A204.1 (cell line): ENCODE results near the gene TRIM16.
"Not testable (repeated sequence)": the region's sequence is repeated elsewhere in the genome, so short reads cannot be mapped to it uniquely, and the experiment has no call there.

Experiments
- FAIRE-seq: peaks from 2 replicates; lab custom pipeline; 2012; peaks lifted over from hg19 to GRCh38; lab: Jason Lieb, UNC

The TRIM16 gene

DNA sequence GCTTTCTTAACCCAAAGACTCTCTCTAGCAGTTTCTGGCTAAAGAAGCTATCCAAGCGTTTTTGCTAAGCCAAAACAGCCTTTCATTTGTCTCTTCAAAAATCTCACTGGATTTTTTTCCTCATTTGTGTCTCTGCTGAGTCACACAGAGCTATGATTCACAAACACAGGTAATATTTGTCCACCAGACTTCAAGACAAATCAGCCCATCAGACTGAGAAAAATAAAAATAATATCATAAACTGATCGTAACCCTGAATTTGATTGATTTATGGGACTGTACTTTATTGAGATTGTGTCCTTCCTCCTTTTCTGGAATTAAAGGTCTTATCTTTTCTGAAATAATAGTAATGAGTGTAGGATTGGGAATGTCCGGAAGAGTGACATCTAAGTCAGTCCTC lies 25.8 kb downstream of the TRIM16 start:
- no peak for FAIRE-seq

- FAIRE-seq = no peak
Measured at GRCh38 chr17:15657868-15658267, 26.2 kb downstream of the TRIM16 start.

GRCh38 chr17:15654886-15655561 lies 29.1 kb downstream of the TRIM16 start:
- no peak for FAIRE-seq

GRCh38 chr17:15654401-15654800 lies 29.7 kb downstream of the TRIM16 start:
- FAIRE-seq = not testable (repeated sequence)

GRCh38 chr17:15652960-15653359 lies 31.2 kb downstream of the TRIM16 start:
- no peak for FAIRE-seq

GRCh38 chr17:15651583-15652110 lies 32.5 kb downstream of the TRIM16 start:
- no peak for FAIRE-seq

DNA sequence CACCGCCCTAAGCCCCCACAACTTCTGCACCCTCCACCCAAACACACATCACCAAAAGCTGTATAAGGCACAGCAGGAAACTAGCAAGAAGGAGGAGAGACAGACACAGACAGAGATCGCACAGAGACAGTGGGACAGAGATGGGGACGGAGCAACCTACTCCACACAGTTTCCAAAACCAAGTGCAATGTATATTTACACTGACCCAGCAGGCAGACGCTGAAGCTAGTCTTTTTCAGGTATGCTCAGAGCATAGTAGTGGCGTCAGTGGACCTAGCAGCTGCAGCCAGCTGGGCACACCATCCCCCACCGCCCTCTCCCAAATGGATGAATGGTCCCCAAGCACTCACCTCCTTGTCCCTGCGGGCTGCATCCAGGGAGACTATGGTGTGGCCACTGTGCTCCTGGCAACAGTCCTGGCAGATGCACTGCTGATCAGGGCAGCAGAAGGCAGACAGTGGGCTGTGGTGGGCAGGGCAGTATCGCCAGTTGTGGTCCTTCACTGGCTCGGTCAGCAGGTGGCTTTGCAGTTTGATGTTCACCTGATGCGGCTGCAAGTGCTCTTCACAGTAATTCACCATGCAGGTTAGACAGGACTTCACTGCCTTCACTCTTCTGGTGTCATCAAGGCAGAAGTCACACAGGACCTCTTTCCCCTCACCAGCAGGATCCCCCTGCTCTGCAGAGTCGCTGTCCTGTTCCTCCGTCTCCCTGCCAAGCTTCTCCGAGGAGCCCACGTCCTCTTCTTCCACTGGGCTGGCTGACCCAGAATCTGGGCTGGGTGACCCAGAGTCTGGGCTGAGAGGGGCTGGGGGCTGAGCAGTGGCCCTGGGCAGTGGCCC lies 33.1 kb downstream of the TRIM16 start:
- no peak for FAIRE-seq

DNA sequence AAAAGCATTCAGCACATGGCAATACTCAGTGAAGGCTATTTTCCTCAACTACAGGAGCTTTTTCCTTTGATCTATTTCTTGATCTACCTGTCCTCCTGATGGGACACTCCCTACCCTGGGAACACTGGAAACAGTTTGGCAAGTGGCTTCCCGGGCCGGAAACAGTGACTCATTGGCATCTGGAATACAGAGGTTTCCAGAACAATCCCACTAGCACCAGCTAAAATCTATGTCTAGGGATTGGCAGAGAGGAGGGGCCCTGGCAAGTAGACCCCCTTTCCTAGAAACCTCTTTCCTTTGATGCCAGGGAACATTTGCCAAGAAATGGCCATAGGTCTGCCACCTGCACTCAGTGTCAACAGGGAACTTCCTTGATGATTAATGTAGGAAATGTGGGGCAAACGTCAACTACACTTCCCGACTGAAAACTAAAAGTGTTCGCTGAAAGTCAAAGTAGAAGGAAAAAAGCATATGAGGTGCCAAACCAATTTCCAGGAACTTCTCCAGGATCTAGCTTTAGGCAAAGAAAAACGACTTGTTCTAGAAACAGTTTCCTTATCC lies 34.2 kb downstream of the TRIM16 start:
- FAIRE-seq = no peak

- FAIRE-seq = no peak
Measured at GRCh38 chr17:15648386-15648785, 35.7 kb downstream of the TRIM16 start.

DNA sequence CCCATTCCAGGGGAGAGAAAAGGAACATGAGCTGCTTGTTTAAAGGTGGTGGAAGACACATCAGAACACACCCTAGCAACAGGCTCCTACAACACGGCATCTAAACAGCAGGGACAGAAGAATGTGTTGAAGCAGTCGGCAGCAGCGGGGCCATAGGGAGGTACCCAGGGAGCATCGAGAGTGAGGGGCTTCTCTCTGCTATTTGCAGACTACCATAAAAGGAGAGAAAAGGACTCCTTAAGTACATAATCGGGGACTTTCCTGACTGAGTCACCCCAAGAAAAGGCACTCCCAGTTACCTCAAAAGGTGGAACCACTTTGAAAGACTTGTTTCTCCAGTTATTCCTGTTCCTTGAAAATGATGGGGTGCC lies 38.2 kb downstream of the TRIM16 start:
- FAIRE-seq = not testable (repeated sequence)

DNA sequence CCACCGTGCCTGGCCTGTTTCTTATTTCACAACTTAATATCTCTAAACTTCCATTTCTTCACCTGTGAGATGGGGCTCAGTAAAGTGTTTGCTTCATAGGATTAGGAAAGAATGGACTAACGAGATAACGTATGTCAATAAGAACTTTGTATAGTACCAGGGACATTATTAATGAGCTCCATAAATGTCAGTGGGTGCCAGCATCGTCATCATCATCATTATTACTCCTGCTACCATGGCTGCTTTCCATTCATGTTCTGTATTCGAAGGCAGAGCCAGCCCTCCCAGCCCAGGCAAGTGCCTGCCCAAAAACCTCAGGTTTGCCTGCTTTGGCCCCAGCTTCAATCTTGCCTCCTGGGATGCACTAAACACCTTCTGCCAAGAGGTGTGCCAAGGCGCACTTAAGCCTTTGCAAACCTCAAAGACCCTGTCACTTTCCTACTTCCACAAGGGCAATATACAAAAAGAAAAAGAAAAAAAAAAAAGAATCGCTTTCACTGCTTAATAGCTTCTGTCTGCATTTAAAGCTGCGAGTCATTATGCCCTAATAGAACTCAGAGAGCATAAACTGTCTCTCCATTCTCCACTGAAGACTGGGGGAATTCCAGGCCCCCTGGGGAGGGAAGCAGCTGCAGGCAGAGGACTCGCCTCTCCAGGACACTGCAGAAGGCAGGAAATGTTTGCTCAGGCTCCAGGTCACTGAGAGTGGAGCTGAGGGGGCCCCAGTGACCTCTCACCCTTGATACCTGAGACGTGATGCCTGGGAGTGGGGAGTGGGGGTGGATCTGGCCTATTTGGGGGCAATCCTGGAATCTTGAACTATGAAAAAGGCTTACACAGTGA lies 38.8 kb downstream of the TRIM16 start:
- FAIRE-seq = not testable (repeated sequence)

GRCh38 chr17:15642505-15643251 lies 41.4 kb downstream of the TRIM16 start:
- FAIRE-seq = not testable (repeated sequence)

DNA sequence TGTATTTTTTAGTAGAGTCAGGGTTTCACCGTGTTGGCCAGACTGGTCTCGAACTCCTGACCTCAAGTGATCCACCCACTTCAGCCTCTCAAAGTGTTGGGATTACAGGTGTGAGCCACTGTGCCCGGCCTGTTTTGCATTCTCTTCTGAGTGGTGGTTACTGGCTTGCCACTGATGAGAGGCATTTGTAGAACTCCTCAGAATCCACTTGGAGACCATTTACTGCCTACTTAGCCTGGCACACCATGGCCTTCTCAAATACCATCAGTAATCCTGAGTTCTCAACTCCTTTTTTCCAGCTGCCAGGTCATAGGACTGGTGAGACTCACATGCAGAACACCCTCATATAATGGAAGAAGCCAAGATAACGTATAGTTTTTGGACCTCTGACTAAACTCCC lies 42.1 kb downstream of the TRIM16 start:
- FAIRE-seq = not testable (repeated sequence)

GRCh38 chr17:15630930-15631453 lies 53.1 kb downstream of the TRIM16 start:
- not testable (repeated sequence) for FAIRE-seq

DNA sequence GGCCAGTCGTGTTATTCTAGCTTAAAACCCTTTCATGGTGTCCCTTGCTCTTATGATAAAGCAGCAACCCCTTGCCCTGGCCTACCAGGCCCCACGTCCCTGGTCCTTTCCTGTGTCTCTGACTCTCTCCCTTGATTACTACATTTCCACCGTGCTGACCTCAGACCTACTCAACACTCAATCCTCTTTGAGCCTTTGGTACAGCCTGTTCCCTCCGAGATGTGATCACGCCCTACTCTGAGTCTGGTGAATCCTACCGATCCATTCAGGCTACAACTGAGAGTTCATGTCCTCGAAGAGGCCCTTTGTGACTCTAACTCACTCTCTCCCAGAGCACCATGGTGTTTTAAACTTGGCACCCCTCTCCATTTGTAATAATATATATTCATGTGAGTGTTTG lies 54.1 kb downstream of the TRIM16 start:
- FAIRE-seq = not testable (repeated sequence)

GRCh38 chr17:15623661-15624209 lies 60.4 kb downstream of the TRIM16 start:
- not testable (repeated sequence) for FAIRE-seq

- not testable (repeated sequence) for FAIRE-seq
Measured at GRCh38 chr17:15623255-15623654, 60.9 kb downstream of the TRIM16 start.

- not testable (repeated sequence) for FAIRE-seq
Measured at GRCh38 chr17:15622124-15622523, 62.0 kb downstream of the TRIM16 start.

DNA sequence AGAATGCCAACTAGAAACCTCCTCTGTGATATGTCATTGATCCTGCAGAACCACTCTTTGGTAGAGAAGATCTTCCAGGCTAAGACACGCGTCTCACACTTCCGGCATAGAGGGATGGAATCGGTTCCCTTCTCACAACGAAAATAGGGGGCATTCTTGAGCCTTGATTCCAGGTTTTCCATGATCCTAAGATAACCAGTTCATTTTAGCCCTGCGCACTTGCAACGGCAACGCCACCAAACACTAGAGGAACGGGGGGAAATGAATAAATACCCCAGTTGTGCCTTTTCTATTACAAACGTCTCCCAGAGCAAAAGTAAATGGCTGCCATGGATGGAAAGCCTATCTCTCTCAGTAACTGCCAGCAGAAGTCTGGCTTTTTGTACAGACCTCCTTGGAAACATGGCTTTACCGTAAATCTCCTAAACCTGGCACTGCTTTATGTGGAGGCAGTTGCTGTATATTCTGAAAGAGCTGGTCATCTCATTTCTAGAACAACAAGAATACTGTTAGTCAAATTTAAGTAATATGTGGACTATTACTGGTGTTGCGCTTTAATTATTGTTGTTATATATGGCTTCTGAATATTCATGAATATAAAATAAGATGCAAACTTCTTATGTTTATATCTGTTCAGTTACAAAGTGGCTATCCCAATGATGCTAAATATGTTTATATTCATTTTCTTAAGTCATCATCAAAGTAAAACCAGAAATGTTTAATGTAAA lies 64.6 kb downstream of the TRIM16 start, which contains the start of gene FBXW10B:
TSS of gene FBXW10B (minus strand) at position 374 of the 728 bp plus-strand sequence. CDS start at position 182, 192 bp downstream.
- FAIRE-seq = not testable (repeated sequence)

DNA sequence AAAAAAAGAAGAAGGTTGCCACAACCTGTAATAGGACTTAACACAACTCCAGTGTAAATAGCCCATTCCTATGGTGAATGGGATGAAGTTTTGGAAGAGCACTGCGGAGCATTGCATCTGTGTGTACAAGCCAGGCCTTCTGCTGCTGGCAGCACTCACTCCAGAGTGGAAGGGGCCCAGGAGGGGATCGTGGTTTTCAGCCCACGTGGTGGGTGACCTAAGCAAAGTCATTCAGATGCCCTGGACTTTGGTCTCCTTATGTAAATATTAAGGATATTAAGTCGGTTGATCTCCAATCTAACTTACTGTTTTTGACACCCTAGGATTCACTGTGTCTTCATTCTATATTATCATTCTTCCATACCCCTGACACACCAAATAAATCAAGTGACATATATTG lies 67.3 kb downstream of the TRIM16 start:
- not testable (repeated sequence) for FAIRE-seq
